Measurements from ENCODE around the gene SLC6A9.

GRCh38 chr1:44036409-44037139 is 5.3 kb upstream of the SLC6A9 start:
- peak; percentile 91 for TF ChIP-seq CTCF (IDR thresholded peaks at IDR 0.05; ENCODE audit: low read depth, low read length, missing input control)
- TF ChIP-seq REST (IDR thresholded peaks at IDR 0.05), result no peak

Data from liver (tissue), 2 donors.